Measurements from ENCODE around the gene DECR2. TPM values are rescaled to one million over a fixed set of nuclear protein-coding genes. Genes with fewer than 3 reads are reported as not detected.
A peak's percentile ranks its signal among the peaks of the same experiment; 100 is the strongest.

DECR2 gene
- total RNA-seq, 4 donors from 2014 or later = 32.2 to 154 (median 105) TPM

GRCh38 chr16:397736-398332, 3.9 kb upstream of the DECR2 start:
- Histone ChIP-seq H3K4me3 (peak overlapping the region in 3 of 4 donors; percentile 4 to 83 (median 82)), H3K36me3 (no peaks in the 10 kb centered on the region), H3K4me1 (peaks cover 0 to 30% (median 0%) of the 10 kb centered on the region in 4 donors), H3K27ac (peak overlapping the region in 3 of 4 donors; percentile 77 to 86 (median 80)), H3K9me3 (no peaks in the 10 kb centered on the region), H3K27me3 (no peaks in the 10 kb centered on the region)
- DNase-seq = peak; percentile 52 to 79 (median 73)
- no peak for TF ChIP-seq POLR2A (IDR thresholded peaks at IDR 0.05)
- peak in 4 of 6 experiments; percentile 30 to 55 (median 48) for TF ChIP-seq CTCF (IDR thresholded peaks at IDR 0.05)

- Histone ChIP-seq H3K36me3 (no peaks in the 10 kb centered on the region), H3K27ac (peak overlapping the region in 1 of 4 donors; percentile 86), H3K4me3 (no peak overlapping the region), H3K9me3 (no peaks in the 10 kb centered on the region), H3K27me3 (no peaks in the 10 kb centered on the region), H3K4me1 (peaks cover 0 to 35% (median 0%) of the 10 kb centered on the region in 4 donors)
- no peak for TF ChIP-seq POLR2A (IDR thresholded peaks at IDR 0.05)
- TF ChIP-seq CTCF (IDR thresholded peaks at IDR 0.05) = no peak
- DNase-seq = no peak
Observed at GRCh38 chr16:398561-399339, 2.9 kb upstream of the DECR2 start.

GRCh38 chr16:399340-400019, 2.2 kb upstream of the DECR2 start:
- TF ChIP-seq CTCF (IDR thresholded peaks at IDR 0.05) = no peak
- no peak for TF ChIP-seq POLR2A (IDR thresholded peaks at IDR 0.05)
- Histone ChIP-seq H3K9me3 (no peaks in the 10 kb centered on the region), H3K4me1 (peaks cover 0 to 35% (median 0%) of the 10 kb centered on the region in 4 donors), H3K36me3 (no peaks in the 10 kb centered on the region), H3K27me3 (no peaks in the 10 kb centered on the region), H3K4me3 (no peak overlapping the region), H3K27ac (peak overlapping the region in 1 of 4 donors; percentile 89)
- no peak for DNase-seq

GRCh38 chr16:400061-400591, 1.6 kb upstream of the DECR2 start:
- DNase-seq = no peak
- TF ChIP-seq POLR2A (IDR thresholded peaks at IDR 0.05) (no peak), CTCF (IDR thresholded peaks at IDR 0.05) (no peak)
- Histone ChIP-seq H3K4me1 (peaks cover 0 to 35% (median 0%) of the 10 kb centered on the region in 4 donors), H3K27ac (peak overlapping the region in 3 of 4 donors; percentile 74 to 89 (median 88)), H3K9me3 (no peaks in the 10 kb centered on the region), H3K4me3 (peak overlapping the region in 1 of 4 donors; percentile 74), H3K27me3 (no peaks in the 10 kb centered on the region), H3K36me3 (no peaks in the 10 kb centered on the region)

GRCh38 chr16:404971-405486, 3.3 kb downstream of the DECR2 start:
- Histone ChIP-seq H3K9me3 (no peaks in the 10 kb centered on the region), H3K27me3 (no peaks in the 10 kb centered on the region), H3K4me1 (peaks cover 0 to 18% (median 0%) of the 10 kb centered on the region in 4 donors), H3K4me3 (no peak overlapping the region), H3K27ac (no peak overlapping the region), H3K36me3 (peaks cover 0 to 5% (median 0%) of the 10 kb centered on the region in 3 donors)
- DNase-seq = no peak
- no peak for TF ChIP-seq POLR2A (IDR thresholded peaks at IDR 0.05)
- no peak for TF ChIP-seq CTCF (IDR thresholded peaks at IDR 0.05)

All from Peyer's patch (tissue), 4 donors.